ENCODE data around the gene HAGHL. TPM values are rescaled to one million over a fixed set of nuclear protein-coding genes. Genes with fewer than 3 reads are reported as not detected.

The HAGHL gene
- total and polyA plus RNA-seq, 2 of the 8 experiments (the other 6 are each of a cell fraction or from before 2014, with no cell fraction given) = 26.6 to 26.9 TPM

DNA sequence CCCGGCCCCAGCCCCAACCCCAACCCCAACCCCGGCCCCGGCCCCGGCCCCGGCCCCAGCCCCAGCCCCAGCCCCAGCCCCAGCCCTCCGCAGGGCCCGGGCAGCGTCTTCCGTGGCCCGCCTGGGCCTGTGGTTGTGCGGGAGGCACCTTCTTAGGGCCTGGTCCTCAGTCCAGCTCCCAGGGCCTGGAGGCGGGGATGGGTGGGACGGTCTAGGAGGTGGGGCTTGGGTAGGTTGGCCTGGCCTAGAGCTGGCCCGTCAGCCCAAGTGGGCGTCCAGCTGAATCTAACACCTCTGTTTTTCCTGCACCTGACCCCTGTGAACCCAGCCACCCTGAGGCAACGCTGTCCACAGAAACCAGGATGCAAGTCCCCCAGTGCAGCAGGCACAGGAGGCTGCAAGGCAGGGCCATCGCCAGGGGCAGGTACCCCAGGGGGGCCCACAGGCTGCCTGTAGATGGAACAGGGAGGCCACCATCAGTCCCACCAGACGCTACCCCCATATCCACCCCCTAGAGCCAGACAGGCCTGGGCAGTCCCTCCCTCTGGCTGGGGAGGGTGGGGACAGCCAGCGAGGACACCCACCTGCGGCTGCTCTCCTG, 42.4 kb downstream of the HAGHL start:
- FAIRE-seq (no peak), DNase-seq (ENCODE audit: low read depth in 1 of 2, low spot score in 2 of 2) (no peak)
- H3K18ac ChIP-seq (ENCODE audit: extremely low read depth, low read length) = no peak overlapping the region; the same call in 1 of the 2 replicates
- POLR2A ChIA-PET (ENCODE audit: partially characterized antibody) = interaction anchor here (1.0 to 2.3 kb wide), 4 partner anchors 10 to 49 kb away, joined by 3 to 7 read pairs (median 4); partner anchors contain the start of gene ANTKMT
- H3K23ac ChIP-seq (ENCODE audit: insufficient read length) = no peak overlapping the region
- H2AFZ ChIP-seq (ENCODE audit: low read length) = no peak overlapping the region
- H4K8ac ChIP-seq (ENCODE audit: extremely low read depth, insufficient read depth, low read length) = peak overlapping the region; percentile 2; the same call in 1 of the 2 replicates
- no peaks in the 10 kb centered on the region for H3K79me1 ChIP-seq (ENCODE audit: low read depth, low read length)
- H2BK120ac ChIP-seq (replicated peaks; ENCODE audit: low read depth, low read length) = no peak overlapping the region
- no peak overlapping the region for H3K14ac ChIP-seq (ENCODE audit: insufficient read length)
- H3K9me3 ChIP-seq (ENCODE audit: insufficient read depth in 2 of 2, low read depth in 1 of 2, low read length in 1 of 2) = no peaks in the 10 kb centered on the region
- peaks cover 0 to 8% (median 6%) of the 10 kb centered on the region in 4 experiments; a peak in 5 of 7 replicates for H3K4me1 ChIP-seq (replicated peaks in 1 of 4; ENCODE audit: control insufficient read depth in 3 of 4, insufficient read depth in 4 of 4, low read length in 3 of 4)
- H3K79me2 ChIP-seq (ENCODE audit: control insufficient read depth in 1 of 2, insufficient read depth in 2 of 2, low read length in 2 of 2) = no peaks in the 10 kb centered on the region
- 64% methylated on average over 11 of the region's 20 CpGs; no CpG with 5 or more reads in 1 of the 2 experiments for WGBS, 2 experiments (ENCODE audit: extremely low coverage in 1 of 2, insufficient coverage in 1 of 2, insufficient read length in 1 of 2, insufficient replicate concordance in 2 of 2, low coverage in 1 of 2, low lambda C conversion rate in 2 of 2, missing lambda C conversion rate in 1 of 2)
- H3K4me2 ChIP-seq (ENCODE audit: insufficient read depth in 1 of 2, low read depth in 2 of 2, low read length in 2 of 2) = no peak overlapping the region
- H3K4ac ChIP-seq (replicated peaks; ENCODE audit: insufficient read length, low read depth, low read length) = no peak overlapping the region
- H3K4me3 ChIP-seq (ENCODE audit: extremely low read depth in 1 of 4, insufficient read depth in 2 of 4, low read depth in 3 of 4, low read length in 4 of 4) = 0 out of 8 replicates have a peak overlapping the region, but pooled peaks of 1 of the 4 experiments have one; percentile 19
- no peak overlapping the region for H2BK20ac ChIP-seq (ENCODE audit: low read length)
- no peaks in the 10 kb centered on the region; the same call in 1 of the 2 replicates for H3K23me2 ChIP-seq (ENCODE audit: low read depth, low read length)
- peak overlapping the region; percentile 46; the same call in 1 of the 2 replicates for H2BK15ac ChIP-seq (ENCODE audit: low read length)
- no peak overlapping the region for H2BK12ac ChIP-seq (ENCODE audit: low read depth, low read length)
- no peaks in the 10 kb centered on the region for H3K36me3 ChIP-seq (ENCODE audit: control insufficient read depth in 2 of 4, insufficient read depth in 4 of 4, low read length in 3 of 4)
- H2BK5ac ChIP-seq (ENCODE audit: low read depth, low read length) = no peak overlapping the region
- no peaks in the 10 kb centered on the region for H4K20me1 ChIP-seq (replicated peaks in 1 of 2; ENCODE audit: control insufficient read depth in 1 of 2, insufficient read depth in 2 of 2, low read length in 2 of 2)
- H3K27me3 ChIP-seq (replicated peaks in 1 of 4; ENCODE audit: control insufficient read depth in 3 of 4, extremely low read depth in 1 of 4, insufficient read depth in 3 of 4, low read length in 3 of 4) = no peaks in the 10 kb centered on the region
- H4K5ac ChIP-seq (ENCODE audit: insufficient read length, low read depth, low read length) = no peak overlapping the region
- H2AK5ac ChIP-seq (ENCODE audit: low read depth, low read length) = no peak overlapping the region
- H3K9ac ChIP-seq (replicated peaks in 1 of 4; ENCODE audit: extremely low read depth in 1 of 4, low read depth in 3 of 4, low read length in 3 of 4) = no peak overlapping the region
- H4K91ac ChIP-seq (replicated peaks; ENCODE audit: insufficient read length, low read length) = peak overlapping the region; percentile 89
- CTCF ChIA-PET (ENCODE audit: partially characterized antibody) = interaction anchor here (0.6 to 1.3 kb wide), 5 partner anchors 19 to 61 kb away, joined by 3 to 5 read pairs (median 3); partner anchors contain the start of gene CIAO3
- H3K27ac ChIP-seq (ENCODE audit: low read depth, low read length) = no peak overlapping the region
- no peak overlapping the region for H3K56ac ChIP-seq (replicated peaks; ENCODE audit: insufficient read length, low read depth, low read length)
- TF ChIP-seq YY1 (IDR thresholded peaks at IDR 0.05; ENCODE audit: low read depth, low read length) = no peak
- no peak for TF ChIP-seq TBP (IDR thresholded peaks at IDR 0.05; ENCODE audit: low read depth, low read length)

Data from H1 (cell line).